Neural crest cell (in vitro differentiated cells): ENCODE measurements around the gene SKIDA1. TPM values are rescaled to one million over a fixed set of nuclear protein-coding genes. Genes with fewer than 3 reads are reported as not detected.

ENCODE experiments used
- DNase-seq: peaks from one replicate; pipeline ENCODE4 v3.0.0; 2021; ENCODE audit warnings: low read depth, mixed read lengths, low spot score
- H3K27ac Mint-ChIP-seq: one replicate; pipeline ENCODE4 v1.8.0; 2021; ENCODE audit warnings: mild to moderate bottlenecking, mixed read lengths; ENCODE audit not compliant: unreplicated experiment
- H3K27me3 Mint-ChIP-seq: 2 replicates; pipeline ENCODE4 v1.8.0; 2021; ENCODE audit warnings: low read depth, mild to moderate bottlenecking, mixed read lengths
- H3K36me3 Mint-ChIP-seq: 2 replicates; pipeline ENCODE4 v1.8.0; 2021; ENCODE audit warnings: low read depth, mild to moderate bottlenecking, mixed read lengths
- H3K4me1 Mint-ChIP-seq: 2 replicates; pipeline ENCODE4 v1.8.0; 2021; ENCODE audit warnings: mixed read lengths
- H3K4me3 Mint-ChIP-seq: one replicate; pipeline ENCODE4 v1.8.0; 2021; ENCODE audit warnings: mild to moderate bottlenecking, mixed read lengths
- H3K9me3 Mint-ChIP-seq: 2 replicates; pipeline ENCODE4 v1.8.0; 2021; ENCODE audit warnings: mixed read lengths
- total RNA-seq: library from RNA; stranded (reverse); gene quantifications from 2 replicates; pipeline ENCODE4 v1.2.1, GENCODE V29; 2021
- TF ChIP-seq, protein P1 (sequence below): fragments of 200-600 bp; sonication (generic); conservative IDR thresholded peaks from 2 replicates; pipeline ENCODE4 v1.5.0; 2021; ENCODE audit warnings: antibody characterized with exemption, mild to moderate bottlenecking

SKIDA1 gene
- total RNA-seq, 1 donor from 2014 or later, result 53.0 TPM

DNA sequence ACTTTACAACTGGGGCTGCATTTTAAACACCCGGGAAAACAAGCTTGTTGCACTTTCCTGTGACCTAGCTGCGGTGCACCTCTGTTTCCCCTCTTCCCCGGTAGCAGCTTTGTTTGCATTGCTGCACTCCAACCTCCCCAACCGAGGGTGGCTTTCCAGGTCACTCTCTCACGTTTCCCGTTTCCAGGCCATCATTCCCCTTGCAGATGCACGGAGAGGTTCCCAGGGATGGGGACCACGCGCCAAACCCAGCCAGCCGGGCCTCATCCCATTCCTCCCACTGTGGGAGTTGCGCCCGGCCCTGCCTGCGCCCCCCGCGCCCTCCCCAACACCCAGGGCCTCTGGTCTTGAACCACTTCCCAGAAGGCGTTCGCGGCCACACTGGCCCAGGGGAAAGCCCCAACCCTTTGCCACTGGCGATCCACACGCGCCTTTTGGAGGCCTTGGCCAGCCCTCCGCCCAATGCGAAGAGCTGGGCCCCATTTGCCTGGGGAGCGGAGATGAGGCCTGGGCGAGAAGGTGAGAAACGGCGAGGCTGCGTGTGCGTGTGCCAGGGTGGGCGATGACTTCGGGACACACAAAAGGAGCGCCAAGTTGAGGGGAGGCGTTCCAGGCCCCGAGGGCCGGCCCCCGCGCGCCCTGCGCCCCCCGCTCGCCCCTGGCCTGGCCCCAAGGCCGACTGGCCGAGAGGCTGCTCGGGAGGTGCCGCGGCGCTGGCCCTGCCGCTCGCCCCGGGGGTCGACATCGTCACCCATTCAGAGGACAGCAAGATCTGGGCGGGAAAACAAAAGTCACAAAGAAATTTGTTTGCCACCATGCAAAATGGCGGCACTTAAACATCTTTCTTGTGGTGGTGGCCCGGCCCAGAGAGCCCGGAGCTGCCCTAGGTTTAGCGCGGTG lies 15.9 kb downstream of the SKIDA1 start:
- H3K9me3 Mint-ChIP-seq, result no peaks in the 10 kb centered on the region
- H3K4me1 Mint-ChIP-seq, result peaks cover 87% of the 10 kb centered on the region
- TF ChIP-seq, protein P1, sequence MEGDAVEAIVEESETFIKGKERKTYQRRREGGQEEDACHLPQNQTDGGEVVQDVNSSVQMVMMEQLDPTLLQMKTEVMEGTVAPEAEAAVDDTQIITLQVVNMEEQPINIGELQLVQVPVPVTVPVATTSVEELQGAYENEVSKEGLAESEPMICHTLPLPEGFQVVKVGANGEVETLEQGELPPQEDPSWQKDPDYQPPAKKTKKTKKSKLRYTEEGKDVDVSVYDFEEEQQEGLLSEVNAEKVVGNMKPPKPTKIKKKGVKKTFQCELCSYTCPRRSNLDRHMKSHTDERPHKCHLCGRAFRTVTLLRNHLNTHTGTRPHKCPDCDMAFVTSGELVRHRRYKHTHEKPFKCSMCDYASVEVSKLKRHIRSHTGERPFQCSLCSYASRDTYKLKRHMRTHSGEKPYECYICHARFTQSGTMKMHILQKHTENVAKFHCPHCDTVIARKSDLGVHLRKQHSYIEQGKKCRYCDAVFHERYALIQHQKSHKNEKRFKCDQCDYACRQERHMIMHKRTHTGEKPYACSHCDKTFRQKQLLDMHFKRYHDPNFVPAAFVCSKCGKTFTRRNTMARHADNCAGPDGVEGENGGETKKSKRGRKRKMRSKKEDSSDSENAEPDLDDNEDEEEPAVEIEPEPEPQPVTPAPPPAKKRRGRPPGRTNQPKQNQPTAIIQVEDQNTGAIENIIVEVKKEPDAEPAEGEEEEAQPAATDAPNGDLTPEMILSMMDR, result no peak
- H3K27ac Mint-ChIP-seq, result peak overlapping the region; percentile 99
- DNase-seq, result no peak
- H3K27me3 Mint-ChIP-seq, result peaks cover 20% of the 10 kb centered on the region
- peak overlapping the region; percentile 90 for H3K4me3 Mint-ChIP-seq
- H3K36me3 Mint-ChIP-seq, result peaks cover 2% of the 10 kb centered on the region

DNA sequence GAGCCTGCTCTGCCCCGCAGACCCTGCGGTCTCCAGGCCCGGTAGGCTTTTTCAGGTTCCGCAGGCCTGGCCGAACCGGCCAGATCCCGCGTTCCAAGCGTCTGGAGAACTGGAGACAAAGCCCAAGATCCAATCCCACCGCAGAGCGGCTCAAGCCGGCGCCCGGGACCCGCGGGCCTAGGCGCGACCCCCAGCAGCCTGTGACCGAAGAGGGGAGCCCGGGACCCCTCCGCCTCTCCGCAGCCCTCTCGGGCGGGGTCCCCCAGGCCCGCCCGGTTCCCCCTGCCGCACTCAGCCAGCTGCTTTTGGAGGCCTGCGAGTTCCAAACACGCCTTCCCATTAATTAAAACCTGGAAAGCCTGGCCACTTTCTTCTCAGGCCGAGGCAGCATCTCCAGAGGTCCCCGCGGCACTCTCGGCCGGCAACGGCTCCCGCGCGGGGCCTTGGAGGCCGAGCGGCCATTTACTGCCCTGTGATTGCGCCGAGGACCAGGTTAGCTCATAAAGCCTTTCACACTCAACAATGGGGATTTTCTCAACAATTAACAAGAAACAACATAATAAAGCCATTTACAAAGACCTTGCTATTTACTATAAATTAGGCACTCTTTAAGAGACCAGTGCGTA lies 16.7 kb downstream of the SKIDA1 start:
- peaks cover 88% of the 10 kb centered on the region for H3K4me1 Mint-ChIP-seq
- TF ChIP-seq, protein P1, result no peak
- no peak for DNase-seq
- peak overlapping the region; percentile 99 for H3K27ac Mint-ChIP-seq
- no peaks in the 10 kb centered on the region for H3K36me3 Mint-ChIP-seq
- peaks cover 20% of the 10 kb centered on the region for H3K27me3 Mint-ChIP-seq
- H3K4me3 Mint-ChIP-seq, result peak overlapping the region; percentile 94
- no peaks in the 10 kb centered on the region for H3K9me3 Mint-ChIP-seq

DNA sequence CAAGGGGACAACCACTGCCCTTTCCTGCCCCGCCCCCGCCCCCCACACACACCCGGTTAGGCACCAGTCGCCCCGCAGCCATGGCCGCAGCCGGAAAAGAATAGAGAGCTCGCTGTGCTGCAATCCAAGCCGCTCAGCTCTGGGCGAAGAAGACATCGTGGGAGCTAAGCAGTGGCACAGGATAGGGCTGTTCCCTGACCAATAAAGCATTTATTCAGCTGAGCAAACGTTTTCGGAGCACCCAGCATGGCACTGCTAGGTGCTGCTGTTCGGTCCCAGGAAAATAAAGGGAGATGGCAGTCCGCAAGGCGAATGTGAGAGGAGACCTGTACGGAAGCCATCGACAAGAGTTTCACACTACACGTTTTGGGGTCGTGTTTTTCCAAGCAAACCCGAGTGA lies 18.3 kb downstream of the SKIDA1 start:
- TF ChIP-seq, protein P1, result no peak
- Mint-ChIP-seq H3K4me3 (peak overlapping the region; percentile 94), H3K36me3 (no peaks in the 10 kb centered on the region), H3K9me3 (no peaks in the 10 kb centered on the region), H3K27me3 (peaks cover 16% of the 10 kb centered on the region), H3K4me1 (peaks cover 88% of the 10 kb centered on the region), H3K27ac (peak overlapping the region; percentile 99)
- DNase-seq, result no peak

DNA sequence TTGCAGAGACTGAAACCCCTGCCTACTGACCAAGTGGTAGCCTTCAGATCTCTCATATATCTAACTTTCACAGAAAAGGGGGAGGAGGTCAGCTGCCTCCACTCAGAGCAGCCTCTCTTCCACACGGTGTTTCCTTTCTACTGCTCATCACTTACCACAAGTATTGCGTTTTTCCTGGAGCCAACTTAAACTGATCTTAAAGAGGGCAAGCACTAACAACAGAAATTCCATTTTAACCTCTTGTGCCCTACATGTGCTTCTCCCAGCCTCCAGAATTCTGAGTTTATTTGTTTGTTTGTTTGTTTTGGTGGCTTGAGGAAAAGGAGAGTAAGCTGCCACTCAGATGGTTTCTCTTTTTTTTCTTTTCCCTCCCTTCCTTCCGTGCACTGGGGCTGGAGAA lies 19.1 kb downstream of the SKIDA1 start:
- H3K4me3 Mint-ChIP-seq, result peak overlapping the region; percentile 94
- peaks cover 15% of the 10 kb centered on the region for H3K27me3 Mint-ChIP-seq
- H3K36me3 Mint-ChIP-seq, result no peaks in the 10 kb centered on the region
- peaks cover 88% of the 10 kb centered on the region for H3K4me1 Mint-ChIP-seq
- TF ChIP-seq, protein P1, result no peak
- no peaks in the 10 kb centered on the region for H3K9me3 Mint-ChIP-seq
- H3K27ac Mint-ChIP-seq, result peak overlapping the region; percentile 5
- DNase-seq, result no peak

DNA sequence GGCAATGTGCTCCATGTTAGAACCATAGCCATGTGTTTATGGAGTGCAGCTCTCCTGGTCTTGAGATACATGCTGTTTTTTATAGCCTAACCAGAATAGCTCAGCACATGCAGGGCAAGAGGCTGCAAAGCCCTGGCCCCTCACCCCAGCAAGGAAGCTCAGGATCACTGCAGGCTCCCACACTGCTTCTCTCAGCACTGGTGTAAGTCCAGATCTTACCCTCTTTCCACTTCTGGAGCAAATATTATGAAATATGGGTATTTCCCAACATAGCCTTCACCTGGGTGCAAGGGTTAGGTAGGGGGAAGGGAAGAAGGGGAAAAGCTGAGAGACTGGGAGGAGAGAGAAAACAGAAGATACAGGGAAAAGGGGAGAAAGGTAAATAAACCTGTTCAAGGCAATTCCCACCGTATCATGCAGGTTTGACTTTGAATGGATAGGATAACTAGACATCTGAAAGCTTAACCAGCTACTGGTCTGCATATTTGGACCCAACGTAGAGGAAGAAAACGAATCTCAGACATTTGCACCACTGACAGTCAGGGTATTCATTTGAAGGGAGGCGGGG lies 19.7 kb downstream of the SKIDA1 start:
- peak overlapping the region; percentile 94 for H3K4me3 Mint-ChIP-seq
- no peak for DNase-seq
- peaks cover 14% of the 10 kb centered on the region for H3K27me3 Mint-ChIP-seq
- H3K9me3 Mint-ChIP-seq, result no peaks in the 10 kb centered on the region
- peaks cover 88% of the 10 kb centered on the region for H3K4me1 Mint-ChIP-seq
- H3K36me3 Mint-ChIP-seq, result no peaks in the 10 kb centered on the region
- TF ChIP-seq, protein P1, result no peak
- H3K27ac Mint-ChIP-seq, result peak overlapping the region; percentile 5
